HG03439 (cell line): ENCODE data around the gene STAM.
"Not testable (repeated sequence)": the region's sequence is repeated elsewhere in the genome, so short reads cannot be mapped to it uniquely, and the experiment has no call there.

Experiments
- ATAC-seq: cut with Tn5 transposase; IDR thresholded peaks from one replicate; pipeline ENCODE4 v1.9.1; 2021; ENCODE audit warnings: mild to moderate bottlenecking, moderate library complexity; ENCODE audit not compliant: unreplicated experiment

Gene STAM

GRCh38 chr10:17643755-17644484, at the start of gene STAM:
STAM (plus strand) TSS chr10:17644151; CDS start chr10:17644340, 189 bp downstream.
- peak; percentile 95 for ATAC-seq

GRCh38 chr10:17597386-17597785, 46.6 kb upstream of the STAM start:
- no peak for ATAC-seq

- ATAC-seq, result no peak
Measured at GRCh38 chr10:17599089-17599488, 44.9 kb upstream of the STAM start.

- no peak for ATAC-seq
Measured at GRCh38 chr10:17605936-17606335, 38.0 kb upstream of the STAM start.

GRCh38 chr10:17606547-17607040, 37.4 kb upstream of the STAM start:
- no peak for ATAC-seq

GRCh38 chr10:17607060-17607459, 36.9 kb upstream of the STAM start:
- no peak for ATAC-seq

GRCh38 chr10:17607603-17608332, 36.2 kb upstream of the STAM start:
- peak; percentile 83 for ATAC-seq

GRCh38 chr10:17609523-17610079, 34.4 kb upstream of the STAM start:
- ATAC-seq, result no peak

GRCh38 chr10:17616403-17617030, 27.4 kb upstream of the STAM start:
- peak; percentile 42 for ATAC-seq

- ATAC-seq, result peak; percentile 51
Measured at GRCh38 chr10:17617031-17617911, 26.7 kb upstream of the STAM start, which contains the start of gene HACD1. HACD1 (minus strand) TSS chr10:17617374; CDS start chr10:17617339, 35 bp downstream.

GRCh38 chr10:17622061-17622460, 21.9 kb upstream of the STAM start:
- ATAC-seq, result no peak

GRCh38 chr10:17624996-17625395, 19.0 kb upstream of the STAM start:
- no peak for ATAC-seq

- ATAC-seq, result no peak
Measured at GRCh38 chr10:17626656-17627055, 17.3 kb upstream of the STAM start.

GRCh38 chr10:17632590-17632989, 11.4 kb upstream of the STAM start:
- ATAC-seq, result not testable (repeated sequence)

GRCh38 chr10:17633353-17633752, 10.6 kb upstream of the STAM start:
- no peak for ATAC-seq

GRCh38 chr10:17637869-17638268, 6.1 kb upstream of the STAM start:
- no peak for ATAC-seq

GRCh38 chr10:17640331-17640816, 3.6 kb upstream of the STAM start:
- no peak for ATAC-seq

- peak; percentile 28 for ATAC-seq
Measured at GRCh38 chr10:17643339-17643754, 604 bp upstream of the STAM start.

GRCh38 chr10:17644485-17644943, 563 bp downstream of the STAM start:
- ATAC-seq, result peak; percentile 40
